H1 (cell line): ENCODE measurements around the gene DUSP12.

Source experiments
- CHD1 ChIP-seq: IDR thresholded peaks from 2 replicates; pipeline ENCODE4 v1.6.1; 2012; ENCODE audit warnings: low read depth, low read length, improper control_type of control experiment
- POLR2A ChIP-seq, 2 experiments: IDR thresholded peaks; 1 replicate in 1 of 2; 2 replicates in 1 of 2; pipeline ENCODE4 v1.6.1; 2011; ENCODE audit warnings: low read depth in 2 of 2, low read length in 2 of 2, mild to moderate bottlenecking in 2 of 2; ENCODE audit errors: control extremely low read depth in 1 of 2
- YY1 ChIP-seq: IDR thresholded peaks from 2 replicates; pipeline ENCODE4 v1.6.1; 2011; ENCODE audit warnings: low read depth, mild to moderate bottlenecking, low read length
- TF ChIP-seq, protein P1 (sequence below), 3 experiments: IDR thresholded peaks; 1 replicate in 2 of 3; 2 replicates in 1 of 3; pipeline versions ENCODE4 v1.5.1 to v1.6.1; 2011; ENCODE audit warnings: low read length in 3 of 3, mild to moderate bottlenecking in 3 of 3, inconsistent platforms in 2 of 3, low read depth in 1 of 3, moderate library complexity in 1 of 3; ENCODE audit not compliant: insufficient read depth in 1 of 3; ENCODE audit errors: control extremely low read depth in 1 of 3

DNA sequence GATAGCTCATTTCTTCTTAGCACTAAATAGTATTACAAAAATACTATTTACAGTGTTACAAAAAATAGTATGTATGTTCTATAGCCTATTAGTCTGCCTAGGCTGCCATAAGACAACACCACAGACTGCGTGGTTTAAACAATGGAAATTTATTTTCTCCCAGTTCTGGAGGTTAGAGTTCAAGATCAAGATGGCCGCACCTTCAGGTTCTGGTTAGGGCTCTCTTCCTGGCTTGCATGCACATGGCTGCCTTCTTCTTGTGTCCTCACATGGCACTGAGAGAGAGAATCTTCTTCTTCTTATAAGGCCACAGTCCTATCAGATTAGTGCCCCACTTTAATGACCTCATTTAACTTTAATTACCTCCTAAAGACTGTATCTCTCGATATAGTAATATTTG lies 20.7 kb downstream of the DUSP12 start:
- TF ChIP-seq, protein P1, sequence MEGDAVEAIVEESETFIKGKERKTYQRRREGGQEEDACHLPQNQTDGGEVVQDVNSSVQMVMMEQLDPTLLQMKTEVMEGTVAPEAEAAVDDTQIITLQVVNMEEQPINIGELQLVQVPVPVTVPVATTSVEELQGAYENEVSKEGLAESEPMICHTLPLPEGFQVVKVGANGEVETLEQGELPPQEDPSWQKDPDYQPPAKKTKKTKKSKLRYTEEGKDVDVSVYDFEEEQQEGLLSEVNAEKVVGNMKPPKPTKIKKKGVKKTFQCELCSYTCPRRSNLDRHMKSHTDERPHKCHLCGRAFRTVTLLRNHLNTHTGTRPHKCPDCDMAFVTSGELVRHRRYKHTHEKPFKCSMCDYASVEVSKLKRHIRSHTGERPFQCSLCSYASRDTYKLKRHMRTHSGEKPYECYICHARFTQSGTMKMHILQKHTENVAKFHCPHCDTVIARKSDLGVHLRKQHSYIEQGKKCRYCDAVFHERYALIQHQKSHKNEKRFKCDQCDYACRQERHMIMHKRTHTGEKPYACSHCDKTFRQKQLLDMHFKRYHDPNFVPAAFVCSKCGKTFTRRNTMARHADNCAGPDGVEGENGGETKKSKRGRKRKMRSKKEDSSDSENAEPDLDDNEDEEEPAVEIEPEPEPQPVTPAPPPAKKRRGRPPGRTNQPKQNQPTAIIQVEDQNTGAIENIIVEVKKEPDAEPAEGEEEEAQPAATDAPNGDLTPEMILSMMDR (IDR thresholded peaks at IDR 0.05; ENCODE audit: control extremely low read depth in 1 of 3, insufficient read depth in 1 of 3, low read depth in 1 of 3, low read length in 3 of 3), result no peak
- TF ChIP-seq YY1, result no peak
- TF ChIP-seq POLR2A (IDR thresholded peaks at IDR 0.05; ENCODE audit: control extremely low read depth in 1 of 2, low read depth in 2 of 2, low read length in 2 of 2), result no peak
- TF ChIP-seq CHD1, result no peak
